Fibroblast of the aortic adventitia (primary cell): ENCODE results near the gene KIFBP. TPM values are rescaled to one million over a fixed set of nuclear protein-coding genes. Genes with fewer than 3 reads are reported as not detected.
"Not testable (repeated sequence)": the region's sequence is repeated elsewhere in the genome, so short reads cannot be mapped to it uniquely, and the experiment has no call there.

ENCODE experiments used
- DNase-seq: peaks from one replicate; pipeline ENCODE4 v3.0.0-alpha.2; 2010; ENCODE audit warnings: low read depth
- H3K4me3 ChIP-seq: 2 replicates; pipeline ENCODE4 v1.5.1; 2011; ENCODE audit warnings: low read depth, mild to moderate bottlenecking, control low read depth, low read length, moderate library complexity
- CTCF ChIP-seq: IDR thresholded peaks from 2 replicates; pipeline ENCODE4 v1.5.1; 2011; ENCODE audit warnings: mild to moderate bottlenecking, low read length, control low read depth, inconsistent platforms; ENCODE audit not compliant: insufficient read depth
- total RNA-seq: library from RNA; depleted of rRNA; stranded (reverse); fragments of >200 nt; gene quantifications from 2 replicates; pipeline ENCODE4 v1.2.3, GENCODE V29; 2012; ENCODE audit warnings: low replicate concordance

Gene KIFBP
- total RNA-seq, 1 donor = 59.3 TPM

- TF ChIP-seq CTCF = no peak
- no peak overlapping the region for H3K4me3 ChIP-seq
- no peak for DNase-seq
These were observed 17.3 kb downstream of the KIFBP start for GRCh38 chr10:69005704-69006485.

- no peak for TF ChIP-seq CTCF
- H3K4me3 ChIP-seq = no peak overlapping the region
- DNase-seq = no peak
These were observed 18.7 kb downstream of the KIFBP start for GRCh38 chr10:69007260-69007659.

- no peak for TF ChIP-seq CTCF
- no peak overlapping the region for H3K4me3 ChIP-seq
- peak; percentile 95 for DNase-seq
These were observed 20.8 kb downstream of the KIFBP start for GRCh38 chr10:69009360-69009759.

GRCh38 chr10:69010151-69010640 is 21.6 kb downstream of the KIFBP start:
- no peak overlapping the region for H3K4me3 ChIP-seq
- DNase-seq = peak; percentile 30
- no peak for TF ChIP-seq CTCF

GRCh38 chr10:69012778-69013177 is 24.2 kb downstream of the KIFBP start:
- not testable (repeated sequence) for DNase-seq, H3K4me3 ChIP-seq

GRCh38 chr10:69014171-69014570 is 25.6 kb downstream of the KIFBP start:
- DNase-seq = peak; percentile 83
- TF ChIP-seq CTCF = no peak
- no peak overlapping the region for H3K4me3 ChIP-seq

GRCh38 chr10:69018613-69019012 is 30.0 kb downstream of the KIFBP start:
- TF ChIP-seq CTCF = no peak
- DNase-seq = no peak
- no peak overlapping the region for H3K4me3 ChIP-seq
